Activated CD8-positive, alpha-beta memory T cell treated with anti-CD3 and anti-CD28 coated beads, Interleukin-2, amount 50 U/mL, for 1 hour (primary cell): ENCODE results near the gene ABCB8.
A peak's percentile ranks its signal among the peaks of the same experiment; 100 is the strongest.

Source experiments
- DNase-seq: peaks from one replicate; pipeline ENCODE4 v3.0.0-alpha.2; 2020; ENCODE audit errors: extremely low read depth

The ABCB8 gene

DNA sequence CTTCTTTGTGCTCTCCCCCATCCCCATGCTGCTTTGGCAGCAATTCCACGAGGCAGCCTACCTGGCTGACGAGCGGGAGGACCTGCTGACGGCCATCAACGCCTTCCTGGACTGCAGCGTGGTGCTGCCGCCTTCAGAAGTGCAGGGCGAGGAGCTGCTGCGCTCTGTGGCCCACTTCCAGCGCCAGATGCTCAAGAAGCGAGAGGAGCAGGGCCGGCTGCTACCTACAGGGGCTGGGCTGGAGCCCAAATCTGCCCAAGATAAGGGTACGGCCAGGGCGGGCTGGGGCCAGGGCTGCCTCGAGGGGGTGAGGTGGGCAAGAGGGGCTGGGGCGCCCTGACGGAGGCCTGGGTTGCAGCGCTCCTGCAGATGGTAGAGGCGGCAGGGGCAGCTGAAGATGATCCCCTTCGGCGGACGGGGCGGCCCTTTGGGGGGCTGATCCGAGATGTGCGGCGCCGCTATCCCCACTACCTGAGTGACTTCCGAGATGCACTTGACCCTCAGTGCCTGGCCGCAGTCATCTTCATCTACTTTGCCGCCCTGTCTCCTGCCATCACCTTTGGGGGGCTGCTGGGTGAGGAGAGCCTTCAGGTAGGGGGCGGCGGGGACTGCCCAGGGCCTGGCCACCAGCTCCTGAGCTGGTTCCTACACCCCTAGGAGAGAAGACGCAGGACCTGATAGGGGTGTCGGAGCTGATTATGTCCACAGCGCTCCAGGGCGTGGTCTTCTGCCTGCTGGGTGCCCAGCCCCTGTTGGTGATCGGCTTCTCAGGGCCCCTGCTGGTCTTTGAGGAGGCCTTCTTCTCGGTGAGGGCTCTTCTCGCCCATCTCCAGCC is 43.0 kb downstream of the ABCB8 start:
- DNase-seq = no peak

DNA sequence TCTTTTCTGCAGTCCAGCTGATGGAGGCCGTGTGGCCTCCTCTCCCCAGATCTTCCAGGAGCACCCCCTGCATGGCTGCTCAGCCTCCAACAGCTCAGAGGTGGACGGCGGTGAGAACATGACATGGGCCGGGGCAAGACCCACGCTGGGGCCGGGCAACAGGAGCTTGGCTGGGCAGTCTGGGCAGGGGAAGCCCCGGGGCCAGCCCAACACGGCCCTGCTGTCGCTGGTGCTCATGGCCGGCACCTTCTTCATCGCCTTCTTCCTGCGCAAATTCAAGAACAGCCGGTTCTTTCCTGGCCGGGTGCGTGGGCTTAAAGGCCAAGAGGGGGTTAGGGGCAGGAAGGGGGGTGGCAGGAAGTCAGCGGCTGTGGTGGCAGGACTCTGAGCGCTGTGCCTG is 45.7 kb downstream of the ABCB8 start:
- DNase-seq = no peak

DNA sequence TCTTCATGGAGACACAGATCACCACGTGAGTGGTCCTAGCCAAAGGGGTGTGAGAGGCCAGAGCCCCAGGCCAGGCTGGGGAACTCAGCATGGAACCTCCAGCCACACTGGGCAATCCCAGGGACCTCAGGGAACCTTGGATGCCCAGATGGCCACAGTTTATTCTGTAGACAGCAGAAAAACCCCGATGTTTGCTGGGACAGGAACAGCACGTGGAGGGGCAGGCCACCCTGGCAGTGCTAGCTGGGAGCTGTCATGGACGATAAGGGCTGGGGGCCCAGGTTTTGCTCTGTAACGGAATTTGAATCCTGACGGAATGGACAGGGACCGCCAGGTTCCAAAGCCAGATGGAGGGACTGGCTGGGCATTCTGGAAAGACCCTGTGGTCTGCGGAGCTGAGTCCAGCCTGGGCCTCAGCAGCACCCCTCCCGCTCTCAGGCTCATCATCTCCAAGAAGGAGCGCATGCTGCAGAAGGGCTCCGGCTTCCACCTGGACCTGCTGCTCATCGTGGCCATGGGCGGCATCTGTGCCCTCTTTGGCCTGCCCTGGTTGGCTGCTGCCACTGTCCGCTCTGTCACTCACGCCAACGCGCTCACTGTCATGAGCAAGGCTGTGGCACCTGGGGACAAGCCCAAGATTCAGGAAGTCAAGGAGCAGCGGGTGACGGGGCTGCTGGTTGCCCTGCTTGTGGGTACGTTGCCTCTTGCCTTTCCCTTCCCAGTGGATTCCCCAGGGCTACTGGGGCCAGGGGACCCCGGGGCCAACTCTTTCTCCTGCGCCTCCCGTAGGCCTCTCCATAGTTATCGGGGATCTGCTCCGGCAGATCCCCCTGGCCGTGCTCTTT is 46.8 kb downstream of the ABCB8 start:
- DNase-seq = no peak

DNA sequence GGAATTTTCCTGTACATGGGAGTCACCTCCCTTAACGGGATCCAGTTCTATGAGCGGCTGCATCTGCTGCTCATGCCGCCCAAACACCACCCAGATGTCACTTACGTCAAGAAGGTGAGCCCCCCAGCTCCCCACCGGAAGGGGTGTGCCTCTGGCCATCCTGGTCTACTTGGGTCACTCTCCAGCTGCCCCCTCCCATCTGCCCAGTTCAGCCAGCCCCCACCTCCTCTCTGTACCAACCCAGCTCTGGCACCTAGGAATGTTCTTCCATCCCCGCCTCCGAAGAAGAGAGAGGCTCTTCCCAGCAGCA is 47.4 kb downstream of the ABCB8 start:
- DNase-seq = no peak

DNA sequence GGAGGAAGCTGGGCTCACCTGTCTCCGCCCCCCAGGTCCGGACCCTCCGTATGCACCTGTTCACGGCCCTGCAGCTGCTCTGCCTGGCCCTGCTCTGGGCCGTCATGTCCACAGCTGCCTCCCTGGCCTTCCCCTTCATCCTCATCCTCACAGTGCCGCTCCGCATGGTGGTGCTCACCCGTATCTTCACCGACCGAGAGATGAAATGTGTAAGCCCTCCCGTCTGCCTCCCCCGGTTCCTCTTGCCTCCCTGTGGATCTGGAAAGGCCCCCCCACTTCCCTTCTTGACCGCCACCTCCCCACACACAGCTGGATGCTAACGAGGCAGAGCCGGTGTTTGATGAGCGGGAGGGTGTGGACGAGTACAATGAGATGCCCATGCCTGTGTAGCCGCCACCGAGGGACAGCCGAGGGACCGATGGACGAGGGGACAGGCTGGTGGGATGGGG is 47.8 kb downstream of the ABCB8 start:
- no peak for DNase-seq

DNA sequence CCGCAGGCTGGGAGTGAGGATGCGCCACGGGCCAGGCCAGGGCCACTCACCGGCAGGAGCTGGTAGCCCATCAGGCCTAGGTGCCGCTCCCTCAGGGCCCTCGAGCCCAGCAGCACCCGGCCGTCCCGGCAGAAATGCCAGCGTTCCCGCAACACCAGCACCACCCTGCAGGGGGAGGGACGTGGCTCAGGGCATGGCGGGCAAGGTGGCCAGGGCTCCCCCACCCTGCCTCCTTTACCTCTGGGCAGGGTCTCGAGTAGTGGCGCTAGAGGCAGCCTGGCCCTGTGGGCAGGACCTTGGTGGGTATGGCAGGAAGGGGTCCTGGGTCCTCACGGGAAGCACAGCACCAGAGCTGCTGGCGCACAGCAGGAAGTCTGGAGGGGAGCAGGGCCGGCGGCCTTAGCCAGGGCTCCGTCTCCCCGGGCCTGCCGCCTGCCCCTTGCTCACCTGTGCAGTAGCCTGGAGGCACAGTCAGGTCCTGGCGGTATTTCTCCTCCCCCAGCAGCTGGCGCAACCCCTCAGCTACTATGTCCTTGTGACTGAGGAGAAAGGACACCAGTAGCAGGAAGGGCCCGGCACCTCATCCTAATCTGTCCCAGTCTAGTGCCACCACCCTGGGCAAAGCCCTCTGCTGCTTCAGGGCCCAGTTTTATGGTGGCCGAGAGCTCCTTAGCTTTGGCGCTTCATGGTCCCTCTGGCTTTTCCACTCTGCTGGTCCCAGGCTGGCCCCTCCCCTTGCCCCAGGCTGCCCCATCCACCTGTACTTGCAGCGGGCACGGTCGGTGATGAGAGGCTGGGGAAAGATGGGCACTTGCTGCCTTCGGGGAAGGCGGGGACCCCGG is 48.8 kb downstream of the ABCB8 start:
- DNase-seq = no peak

DNA sequence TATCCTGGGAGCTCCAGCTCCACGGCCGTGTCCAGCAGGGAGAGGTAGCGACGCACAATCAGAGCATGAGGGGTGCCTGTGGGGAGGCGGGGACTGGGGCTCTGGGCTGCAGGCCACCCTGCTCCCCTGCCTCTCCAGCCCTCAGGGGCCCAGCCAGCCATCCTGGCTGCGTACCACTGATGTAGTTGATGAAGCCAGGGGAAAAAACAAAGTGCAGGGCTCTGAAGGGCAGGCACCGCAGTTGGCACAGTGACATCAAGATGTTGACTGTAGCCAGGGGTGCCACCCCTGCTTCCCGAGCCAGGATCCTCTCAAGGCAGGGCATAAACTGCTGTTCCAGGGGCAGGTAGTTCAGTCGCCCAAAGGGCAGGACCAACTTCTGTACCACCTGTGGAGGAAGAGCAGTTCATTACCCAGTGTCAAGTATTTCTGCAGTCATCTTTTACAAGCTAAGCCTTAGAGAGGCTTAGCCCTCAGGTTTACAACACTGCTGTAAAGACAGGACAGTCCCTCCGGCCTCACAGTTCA is 49.5 kb downstream of the ABCB8 start:
- no peak for DNase-seq

DNA sequence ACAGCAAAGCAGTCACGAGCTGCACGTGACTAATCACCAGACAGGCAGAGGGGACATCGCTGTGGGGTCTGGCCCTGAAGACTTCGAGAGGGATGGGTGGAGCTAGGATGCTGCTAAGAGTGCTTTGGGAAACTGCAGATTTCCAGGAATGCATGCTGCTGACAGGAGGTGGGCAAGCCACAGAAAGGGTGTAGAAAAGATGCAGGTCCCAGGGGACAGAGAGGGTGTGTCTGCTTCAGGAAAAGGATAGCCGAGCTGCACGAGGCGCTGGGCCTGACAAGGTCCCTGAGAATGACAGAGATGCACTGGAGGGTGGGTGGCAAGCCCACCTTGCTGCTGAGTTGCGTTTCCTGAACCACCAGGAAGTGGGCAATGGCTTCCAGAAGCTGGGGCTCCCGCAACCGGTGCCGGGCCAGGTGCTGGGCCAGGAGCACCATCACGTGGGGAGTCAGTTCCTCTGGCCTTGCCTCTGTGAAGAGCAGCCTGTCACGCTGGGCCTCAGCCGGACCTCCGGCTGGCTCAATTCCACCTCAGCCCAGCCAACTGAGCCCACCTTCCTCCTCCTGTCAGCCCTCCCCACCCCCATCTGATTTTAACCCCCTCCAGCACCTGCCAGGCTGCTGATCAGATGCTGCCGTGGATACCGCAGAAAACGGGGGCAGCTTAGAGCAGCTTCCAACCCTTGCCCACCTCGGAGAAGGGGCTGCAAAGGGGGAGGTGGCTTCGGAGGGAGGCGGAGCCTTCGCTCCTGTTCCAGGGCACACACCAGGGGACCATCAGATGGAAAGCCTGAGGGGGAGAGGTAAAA is 50.2 kb downstream of the ABCB8 start:
- no peak for DNase-seq

DNA sequence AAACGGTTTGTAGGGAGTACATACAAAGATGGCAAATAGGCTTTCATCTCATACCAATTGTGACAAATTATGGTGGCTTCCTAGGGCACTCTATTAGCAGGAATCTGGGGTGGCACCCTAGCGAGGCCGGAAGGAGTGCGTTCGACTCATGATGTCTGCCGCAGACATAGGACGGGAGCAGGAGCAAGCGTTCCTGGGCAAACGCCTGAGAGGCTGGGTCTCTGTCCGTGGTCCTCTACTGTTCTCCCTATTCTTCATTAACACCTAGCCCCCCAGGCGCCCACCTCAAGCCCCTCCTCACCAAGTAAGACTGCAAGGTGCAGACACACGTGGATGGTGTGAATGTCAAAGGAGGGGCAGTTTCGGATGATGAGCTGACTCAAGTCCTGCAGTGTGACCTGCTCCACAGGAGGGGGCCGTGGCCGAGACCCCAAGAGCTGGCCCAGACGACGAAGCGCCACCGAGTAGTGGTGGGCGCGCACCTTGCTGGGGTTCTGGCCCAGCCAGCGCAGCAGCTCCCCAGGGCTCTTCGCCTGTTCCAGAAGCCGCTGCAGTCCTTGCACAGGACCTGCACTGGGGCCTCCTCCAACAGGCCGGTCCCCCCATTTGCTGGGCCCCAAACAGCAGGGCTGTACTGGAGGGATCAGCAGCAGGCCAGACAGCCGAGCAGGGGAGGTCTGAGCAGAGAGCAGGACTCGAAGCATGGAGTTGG is 51.1 kb downstream of the ABCB8 start:
- DNase-seq = no peak

DNA sequence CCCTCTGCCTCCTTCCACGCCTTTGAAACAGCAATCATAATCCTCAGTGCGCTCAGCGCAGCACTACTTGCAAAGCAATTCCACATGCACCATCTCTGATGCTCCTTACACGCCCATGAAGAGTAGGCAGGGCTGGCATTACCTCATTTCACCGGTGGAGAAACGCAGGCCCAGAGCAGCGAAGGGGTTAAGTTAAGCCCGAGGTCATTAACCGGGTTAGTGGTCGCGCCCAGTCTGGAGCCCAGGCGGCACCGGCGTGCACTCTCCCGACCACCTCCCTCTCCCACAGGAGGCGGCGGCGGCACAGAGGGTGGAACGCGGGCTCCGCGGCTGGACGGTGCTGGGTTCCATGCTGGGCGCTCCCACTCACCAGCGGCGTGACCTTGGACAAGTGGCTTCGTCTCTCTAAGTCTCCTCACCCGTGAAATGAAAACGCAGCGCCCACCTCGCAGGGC is 51.8 kb downstream of the ABCB8 start:
- no peak for DNase-seq

DNA sequence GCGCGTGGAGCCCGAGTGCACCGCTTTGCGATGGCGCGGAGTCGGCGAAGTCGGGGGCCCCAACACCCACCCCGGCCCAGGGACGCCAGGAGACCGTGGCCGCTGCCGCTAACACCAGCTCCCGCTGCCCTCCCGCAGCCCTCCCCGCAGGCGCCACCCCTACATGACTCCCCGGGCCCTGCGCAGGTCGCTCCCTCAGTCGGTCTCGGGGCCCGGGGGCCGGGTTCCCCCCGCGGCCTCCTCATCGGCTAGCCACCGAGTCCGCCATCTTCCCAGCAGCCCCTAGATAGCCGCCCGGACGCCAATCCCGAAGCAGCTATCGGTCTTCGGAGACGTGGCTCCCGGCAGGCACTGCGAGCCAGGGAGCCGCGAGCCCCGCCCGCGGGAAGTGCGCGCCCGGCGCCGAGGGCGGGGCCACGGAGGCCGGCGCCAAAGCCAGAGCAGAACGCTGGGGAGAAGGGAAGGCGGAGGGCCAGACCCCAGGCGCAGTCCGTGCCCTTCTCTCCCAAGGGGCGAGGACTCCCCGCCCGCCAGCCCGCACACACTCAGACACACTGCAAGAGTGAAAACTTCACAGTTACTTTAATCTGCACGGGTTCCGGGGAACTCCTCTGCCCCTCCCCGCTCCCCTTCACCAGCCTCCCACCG is 52.4 kb downstream of the ABCB8 start, which contains the start of gene FASTK:
Gene FASTK, minus strand, starts transcription at position 288 of the 648 bp plus-strand sequence. Its CDS starts 43 bp downstream, at position 245.
- peak; percentile 68 for DNase-seq

DNA sequence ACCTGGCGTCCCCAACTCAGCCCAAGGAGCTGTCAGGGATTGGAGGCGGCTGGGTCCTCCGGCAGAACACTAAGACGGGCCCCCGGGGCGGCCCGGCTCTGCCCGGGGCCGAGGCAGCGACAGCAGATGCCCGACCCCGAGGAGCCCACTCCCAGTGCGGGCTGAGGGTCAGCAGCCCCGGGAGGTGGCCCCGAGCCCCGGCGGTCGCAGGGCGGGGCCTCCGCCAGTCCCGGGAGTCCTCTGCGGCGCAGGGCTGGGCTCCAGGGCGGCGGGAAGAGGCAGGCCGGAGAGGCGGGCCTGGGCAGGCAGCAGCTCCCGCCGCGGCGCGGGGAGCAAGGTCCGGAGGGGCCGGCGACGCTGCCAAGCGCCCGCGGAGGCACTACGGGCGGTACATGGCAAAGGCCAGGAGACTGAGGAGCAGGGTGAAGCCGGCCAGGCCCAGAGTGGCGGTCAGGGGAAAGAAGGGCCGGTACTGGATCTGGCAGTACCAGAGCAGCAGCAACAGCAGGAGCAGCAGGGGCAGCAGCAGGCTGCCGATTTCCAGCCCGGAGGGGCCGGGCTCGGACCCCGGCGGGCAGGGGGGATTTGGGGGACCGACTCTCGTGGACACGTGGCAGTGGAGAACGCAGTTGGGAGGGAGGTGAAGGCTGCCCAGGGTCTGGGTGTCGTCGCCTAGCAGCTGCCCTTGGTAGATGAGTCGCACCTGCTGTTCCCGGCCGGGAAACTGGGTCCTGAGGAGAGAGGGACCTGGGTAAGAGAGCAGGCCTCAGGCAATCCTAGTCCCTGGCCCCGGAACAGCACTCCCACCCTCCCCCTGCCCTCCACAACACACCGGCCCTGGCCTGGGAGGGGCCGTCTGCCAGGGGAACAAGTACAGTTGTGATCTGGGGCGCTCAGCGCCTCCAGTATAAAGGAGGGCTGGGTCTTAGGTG is 53.2 kb downstream of the ABCB8 start:
- DNase-seq = no peak

DNA sequence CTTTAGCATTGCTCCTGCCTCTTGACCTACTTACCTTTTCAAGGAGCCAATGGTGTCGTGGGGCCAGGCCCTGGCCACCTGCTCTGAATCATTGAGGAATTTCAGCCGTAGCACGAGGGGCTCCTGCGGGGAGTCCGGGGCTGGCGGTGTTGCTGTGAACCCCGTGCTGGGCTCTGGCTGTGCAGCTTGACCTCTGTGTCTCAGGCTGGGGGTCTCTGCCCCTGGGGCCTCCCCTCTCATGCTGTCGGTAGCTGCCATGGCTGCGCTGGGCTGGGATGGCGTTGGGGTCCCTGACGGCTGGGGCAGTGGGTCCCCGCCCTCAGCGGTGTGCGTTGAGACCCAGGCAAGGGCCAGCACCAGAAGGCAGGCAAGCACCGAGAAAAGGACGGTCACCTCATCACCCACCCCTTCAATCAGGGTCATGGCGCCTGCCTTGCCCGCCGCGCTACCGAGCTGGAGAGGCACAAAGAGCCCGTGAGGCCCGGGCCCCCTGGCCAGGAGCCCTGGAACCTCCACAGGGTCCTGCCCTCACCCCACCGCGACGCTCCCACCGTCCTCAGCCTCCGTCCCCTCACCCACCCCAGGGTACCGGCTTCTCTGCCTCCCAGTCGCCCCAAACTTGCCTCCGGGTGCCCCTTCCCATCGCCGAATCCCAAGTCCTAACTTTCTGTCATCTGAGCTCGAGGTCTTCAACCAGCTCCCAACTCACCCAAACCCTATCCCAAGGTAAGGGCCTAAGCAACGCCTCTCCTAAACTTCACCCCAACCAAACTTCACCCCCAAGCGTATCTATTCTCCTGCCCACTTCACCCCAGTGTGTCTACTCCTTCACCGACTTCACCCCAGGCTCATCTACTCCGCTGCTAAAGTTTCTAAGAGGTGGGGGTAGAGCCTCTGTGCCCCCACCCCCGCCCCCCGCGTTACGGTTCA is 54.2 kb downstream of the ABCB8 start:
- DNase-seq = no peak

DNA sequence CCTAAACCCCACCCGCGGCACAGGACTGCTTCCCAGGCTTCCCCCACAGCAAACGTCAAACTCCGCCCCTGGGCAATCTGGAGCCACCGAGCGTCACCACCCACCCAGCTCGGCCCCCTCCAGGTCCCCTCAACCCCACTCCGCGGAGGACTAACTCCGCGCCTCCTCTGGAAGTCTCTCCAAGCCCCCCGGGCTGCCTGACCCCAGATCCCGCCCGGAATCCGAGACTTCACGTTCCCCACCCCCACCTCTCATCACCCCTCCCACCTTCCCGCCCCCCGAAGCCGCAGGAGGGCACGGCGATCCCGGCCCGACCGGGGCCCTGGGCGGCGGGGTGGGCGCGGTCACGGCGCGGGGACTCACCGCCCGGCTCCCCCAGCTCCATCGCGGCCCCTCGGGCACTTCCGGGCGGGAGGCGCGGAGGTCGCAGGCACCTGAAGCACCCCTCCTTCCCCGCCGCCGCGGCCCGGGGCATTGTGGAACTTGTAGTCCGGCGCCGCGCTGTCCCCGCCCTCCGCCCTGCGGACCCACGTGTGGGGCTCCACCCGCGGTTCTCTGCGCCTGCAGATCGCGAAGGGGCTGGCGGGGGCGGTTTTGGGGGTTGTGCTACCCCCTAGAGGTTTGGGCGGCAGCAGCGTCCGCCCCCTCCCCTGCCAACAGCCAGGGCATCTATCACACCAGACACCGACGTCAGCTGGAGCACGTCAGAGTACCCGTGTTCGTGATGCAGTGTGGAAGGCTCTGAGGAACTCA is 55.0 kb downstream of the ABCB8 start, which contains the start of gene TMUB1:
Gene TMUB1, minus strand, starts transcription at position 423 of the 753 bp plus-strand sequence. CDS start 930 bp downstream, outside the sequence.
- DNase-seq = peak; percentile 81

DNA sequence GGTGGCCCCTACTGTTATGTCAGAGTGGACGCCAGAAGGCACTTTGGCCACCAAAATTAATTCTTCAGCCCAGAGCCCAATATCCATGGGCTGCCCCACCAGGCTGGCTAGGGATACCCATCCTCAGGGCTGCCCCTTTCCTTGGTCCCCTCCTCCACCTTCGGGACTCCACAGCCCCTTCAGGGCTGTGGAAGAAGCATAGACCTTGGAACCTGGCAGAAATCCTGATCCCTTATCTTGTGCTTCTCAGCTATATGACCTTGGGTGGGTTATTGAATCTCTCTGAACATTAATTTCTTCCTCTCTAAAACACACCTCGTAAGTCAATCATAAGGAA is 55.5 kb downstream of the ABCB8 start:
- DNase-seq = no peak

DNA sequence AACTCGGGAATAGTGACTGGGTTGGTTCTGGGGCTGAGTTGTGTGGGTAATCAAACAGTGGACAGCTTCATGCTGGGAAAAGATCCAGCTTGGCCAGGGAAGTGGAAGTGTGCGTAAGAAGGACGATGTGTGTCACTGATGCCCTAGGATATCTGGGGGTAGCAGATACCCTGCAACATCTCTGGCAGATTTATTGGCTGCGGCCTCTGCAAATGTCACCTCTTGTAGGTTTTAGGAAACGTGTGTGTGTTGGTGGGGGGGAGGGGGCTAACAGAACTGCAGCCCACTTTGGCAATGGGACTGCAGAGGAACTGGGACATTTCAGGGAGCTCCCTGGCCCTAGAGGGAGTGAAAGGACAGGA is 57.1 kb downstream of the ABCB8 start:
- DNase-seq = no peak
